Cardiac fibroblast (primary cell): Measurements from ENCODE around the gene FGF12.
"Not testable (repeated sequence)": the region's sequence is repeated elsewhere in the genome, so short reads cannot be mapped to it uniquely, and the experiment has no call there.

Experiments used
- DNase-seq, 2 donors: peaks; one replicate each; pipeline versions ENCODE4 v3.0.0 to v3.0.0-alpha.2; 2010; ENCODE audit warnings: low read depth in 2 of 2
- H3K4me3 ChIP-seq, 2 donors: replicated peaks in 1 of 2; 1 replicate in 1 of 2; 2 replicates in 1 of 2; pipeline ENCODE4 v1.5.1; 2011; ENCODE audit warnings: low read depth in 2 of 2, low read length in 2 of 2, mild to moderate bottlenecking in 2 of 2, moderate library complexity in 1 of 2
- TF ChIP-seq, protein P1 (sequence below): IDR thresholded peaks from one replicate; pipeline ENCODE4 v1.5.1; 2011; ENCODE audit warnings: low read depth, mild to moderate bottlenecking, low read length, inconsistent platforms

The FGF12 gene

DNA sequence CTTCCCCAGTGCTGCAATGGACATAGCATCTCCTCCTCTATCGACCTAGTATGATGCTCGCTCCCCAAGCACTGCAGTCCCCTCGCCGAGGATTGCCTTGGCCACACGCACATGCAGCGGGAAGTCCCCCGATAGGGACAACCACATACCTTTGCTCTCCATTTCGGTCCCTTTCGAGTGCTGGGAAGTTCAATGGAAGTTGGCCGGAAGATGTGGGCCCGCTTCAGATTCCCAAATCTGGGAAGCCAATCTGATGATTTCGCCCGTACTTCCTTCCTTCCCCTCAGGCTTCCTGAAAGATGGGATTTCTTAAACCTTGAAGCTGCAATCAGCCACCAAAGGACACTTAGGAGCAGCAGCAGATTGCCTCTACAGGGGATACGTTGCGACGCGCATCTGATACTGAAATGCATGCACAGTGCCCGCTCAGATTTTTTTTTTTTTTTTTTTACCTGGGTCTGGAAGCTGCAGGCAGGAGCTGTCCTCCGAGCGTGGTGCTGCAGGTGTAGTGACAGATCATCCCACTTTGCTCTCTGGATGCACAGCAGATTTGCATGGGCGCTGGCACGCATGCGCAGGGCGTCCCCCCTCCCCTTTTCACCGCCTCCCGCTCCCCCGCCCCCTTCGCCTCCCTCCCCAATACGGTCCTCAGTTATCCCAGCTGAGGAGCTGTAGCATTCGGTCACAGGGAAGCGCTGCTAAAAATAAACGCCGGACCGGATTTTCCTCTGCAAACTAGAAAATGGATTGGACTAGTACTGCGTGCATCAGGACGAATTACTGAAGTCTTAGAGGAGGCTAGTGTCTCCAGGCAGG is at the start of gene FGF12:
TSS of gene FGF12 (minus strand) at position 510 of the 816 bp plus-strand sequence.
- TF ChIP-seq, protein P1, sequence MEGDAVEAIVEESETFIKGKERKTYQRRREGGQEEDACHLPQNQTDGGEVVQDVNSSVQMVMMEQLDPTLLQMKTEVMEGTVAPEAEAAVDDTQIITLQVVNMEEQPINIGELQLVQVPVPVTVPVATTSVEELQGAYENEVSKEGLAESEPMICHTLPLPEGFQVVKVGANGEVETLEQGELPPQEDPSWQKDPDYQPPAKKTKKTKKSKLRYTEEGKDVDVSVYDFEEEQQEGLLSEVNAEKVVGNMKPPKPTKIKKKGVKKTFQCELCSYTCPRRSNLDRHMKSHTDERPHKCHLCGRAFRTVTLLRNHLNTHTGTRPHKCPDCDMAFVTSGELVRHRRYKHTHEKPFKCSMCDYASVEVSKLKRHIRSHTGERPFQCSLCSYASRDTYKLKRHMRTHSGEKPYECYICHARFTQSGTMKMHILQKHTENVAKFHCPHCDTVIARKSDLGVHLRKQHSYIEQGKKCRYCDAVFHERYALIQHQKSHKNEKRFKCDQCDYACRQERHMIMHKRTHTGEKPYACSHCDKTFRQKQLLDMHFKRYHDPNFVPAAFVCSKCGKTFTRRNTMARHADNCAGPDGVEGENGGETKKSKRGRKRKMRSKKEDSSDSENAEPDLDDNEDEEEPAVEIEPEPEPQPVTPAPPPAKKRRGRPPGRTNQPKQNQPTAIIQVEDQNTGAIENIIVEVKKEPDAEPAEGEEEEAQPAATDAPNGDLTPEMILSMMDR = no peak
- DNase-seq = peak; percentile 4 to 30
- H3K4me3 ChIP-seq = no peak within 1 kb of the TSS

DNA sequence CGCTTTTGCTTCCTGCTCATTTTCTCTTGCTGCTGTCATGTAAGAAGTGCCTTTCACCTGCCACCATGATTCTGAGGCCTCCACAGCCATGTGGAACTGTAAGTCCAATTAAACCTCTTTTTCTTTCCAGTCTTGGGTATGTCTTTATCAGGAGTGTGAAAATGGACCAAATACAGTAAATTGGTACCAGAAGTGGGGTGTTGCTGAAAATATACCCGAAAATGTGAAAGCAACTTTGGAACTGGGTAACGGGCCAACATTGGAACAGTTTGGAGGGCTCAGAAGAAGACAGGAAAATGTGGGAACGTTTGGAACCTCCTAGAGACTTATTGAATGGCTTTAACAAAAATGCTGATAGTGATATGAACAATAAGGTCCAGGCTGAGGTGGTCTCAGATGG is 47.0 kb upstream of the FGF12 start:
- DNase-seq, H3K4me3 ChIP-seq: not testable (repeated sequence)

DNA sequence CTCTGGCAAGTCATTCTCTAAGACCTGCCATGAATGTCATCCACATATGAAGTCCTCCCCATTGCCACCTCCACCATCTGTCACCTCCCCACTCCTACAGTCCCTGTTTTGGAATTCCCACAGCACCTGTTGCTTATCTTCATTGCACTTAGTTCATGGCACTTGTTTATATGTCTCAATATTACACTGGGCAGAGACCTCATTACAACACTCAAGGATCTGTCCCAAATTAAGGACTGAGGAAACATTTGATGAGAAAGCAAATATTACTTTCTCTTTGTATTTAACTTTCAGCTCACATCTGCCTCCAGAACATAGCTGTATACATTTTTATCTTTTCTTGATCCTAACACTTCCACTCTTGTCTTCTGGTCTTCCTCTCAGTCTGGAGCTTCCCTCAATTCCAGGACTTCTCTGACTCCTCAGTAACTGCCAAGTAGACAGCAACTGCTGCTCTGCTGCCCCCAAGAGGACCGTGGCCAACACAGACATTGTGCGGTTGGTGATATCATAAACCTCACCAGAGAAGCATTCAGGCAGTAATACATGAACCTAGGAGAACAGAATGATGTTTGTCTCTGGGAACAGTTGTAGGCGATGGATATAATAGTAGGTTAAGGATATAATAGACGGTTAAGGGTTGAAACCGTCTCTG is 45.0 kb upstream of the FGF12 start:
- DNase-seq = peak; percentile 25 to 50
- TF ChIP-seq, protein P1 = peak; percentile 59

DNA sequence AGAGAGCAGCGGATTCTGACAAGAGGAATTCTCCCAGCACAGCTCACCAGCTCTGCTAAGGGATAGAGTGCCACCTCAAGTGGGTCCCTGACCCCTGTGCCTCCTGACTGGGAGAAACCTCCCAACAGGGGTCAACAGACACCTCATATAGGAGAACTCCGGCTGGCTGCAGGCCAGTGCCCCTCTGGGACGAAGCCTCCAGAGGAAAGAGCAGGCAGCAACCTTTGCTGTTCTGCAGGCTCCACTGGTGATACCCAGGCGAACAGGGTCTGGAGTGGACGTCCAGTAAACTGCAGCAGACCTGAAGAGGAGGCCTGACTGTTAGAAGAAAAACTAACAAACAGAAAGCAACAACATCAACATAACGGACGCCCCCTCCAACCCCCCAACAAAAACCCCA is 31.3 kb upstream of the FGF12 start:
- no peak overlapping the region for H3K4me3 ChIP-seq
- TF ChIP-seq, protein P1 = no peak
- DNase-seq = no peak

More for the DNA sequence above, 45.0 kb upstream of the FGF12 start:
- no peak overlapping the region for H3K4me3 ChIP-seq

DNA sequence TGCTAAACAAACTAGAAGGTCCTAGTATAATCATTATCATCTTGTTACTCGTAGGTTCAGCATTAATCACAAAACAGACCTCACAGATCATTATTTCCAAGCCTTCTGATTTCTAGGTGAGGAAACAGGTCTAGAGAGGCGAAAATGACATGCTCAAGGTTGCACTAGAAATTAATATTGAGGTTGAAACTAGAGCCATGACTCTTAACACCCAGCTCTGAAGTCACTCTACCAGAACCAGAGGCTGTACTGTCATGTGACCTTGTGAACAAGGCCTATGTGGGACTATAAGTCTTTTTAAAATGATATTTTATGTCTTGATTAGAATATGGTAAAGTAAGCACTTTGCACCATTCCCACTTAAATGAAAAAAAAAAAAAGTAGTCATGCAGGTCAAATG is 23.8 kb upstream of the FGF12 start:
- H3K4me3 ChIP-seq = no peak overlapping the region
- TF ChIP-seq, protein P1 = no peak
- no peak for DNase-seq

DNA sequence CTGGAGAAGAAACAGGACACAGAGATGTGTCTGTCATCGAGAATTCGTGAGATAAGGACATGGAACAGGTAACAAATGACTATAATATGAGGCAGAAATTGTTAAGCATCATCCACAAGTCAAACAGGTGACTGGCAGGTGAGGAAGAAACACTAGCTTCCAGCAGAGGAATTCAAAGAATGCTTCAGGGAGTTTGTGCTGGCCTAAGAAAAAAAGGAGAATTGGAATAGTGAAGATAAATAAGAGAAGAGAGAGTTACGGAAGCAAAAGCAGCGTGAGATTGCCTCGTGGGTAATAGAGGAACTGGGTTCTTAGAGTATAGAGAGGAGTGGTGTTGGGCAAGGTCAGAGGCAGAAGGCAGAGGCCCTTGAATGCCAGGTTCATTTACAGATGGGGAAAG is 22.9 kb upstream of the FGF12 start:
- DNase-seq = no peak
- H3K4me3 ChIP-seq = no peak overlapping the region
- TF ChIP-seq, protein P1 = no peak

DNA sequence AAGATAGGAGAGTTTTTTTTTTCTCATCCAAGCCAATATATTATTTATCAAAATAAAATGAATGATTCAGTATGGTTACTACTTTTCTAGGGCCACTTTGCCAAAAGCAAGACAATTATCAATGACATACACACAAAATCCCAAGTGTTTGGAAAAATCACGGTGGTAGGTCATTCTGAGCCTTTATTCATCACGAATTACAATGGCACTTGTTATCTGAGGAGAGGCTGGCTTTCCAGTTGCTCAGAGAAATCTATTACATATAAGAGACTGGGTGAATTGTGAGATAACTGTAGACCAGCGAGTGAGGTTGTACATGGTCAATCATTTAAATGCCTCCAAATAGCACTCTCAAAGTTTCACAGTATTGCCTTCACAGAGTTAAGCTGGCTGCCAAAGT is 20.4 kb upstream of the FGF12 start:
- DNase-seq = no peak
- TF ChIP-seq, protein P1 = no peak
- H3K4me3 ChIP-seq = no peak overlapping the region
